OCI-LY1 (cell line): Measurements from ENCODE around the gene SIK3.

ENCODE experiments used
- H2AFZ ChIP-seq: fragments of 200-600 bp; sonication (generic), shearing (Covaris generic); 2 replicates; pipeline ENCODE4 v1.6.0; 2014; ENCODE audit warnings: antibody characterized with exemption, mild to moderate bottlenecking, low read length
- H3F3A ChIP-seq: fragments of 200-600 bp; sonication (generic), shearing (Covaris generic); 2 replicates; pipeline ENCODE4 v1.6.0; 2014; ENCODE audit warnings: mild to moderate bottlenecking, antibody characterized with exemption, low read length, moderate library complexity; ENCODE audit not compliant: insufficient read depth
- H3K27ac ChIP-seq: fragments of 200-600 bp; sonication (generic); 2 replicates; pipeline ENCODE4 v1.5.1; 2014; ENCODE audit warnings: low read length, mixed run types, mild to moderate bottlenecking, low read depth; ENCODE audit not compliant: poor library complexity, severe bottlenecking
- H3K27me3 ChIP-seq: fragments of 200-600 bp; sonication (generic); 2 replicates; pipeline ENCODE4 v1.6.0; 2014; ENCODE audit warnings: antibody characterized with exemption, mild to moderate bottlenecking, low read length, moderate library complexity; ENCODE audit not compliant: insufficient read depth
- H3K36me3 ChIP-seq: fragments of 200-600 bp; sonication (generic); 2 replicates; pipeline ENCODE4 v1.6.1; 2014; ENCODE audit warnings: mild to moderate bottlenecking, antibody characterized with exemption, low read length, moderate library complexity, mixed read lengths; ENCODE audit not compliant: insufficient read depth
- H3K4me1 ChIP-seq: fragments of 200-600 bp; sonication (generic); 2 replicates; pipeline ENCODE4 v1.5.1; 2014; ENCODE audit warnings: mild to moderate bottlenecking, low read length, moderate library complexity; ENCODE audit not compliant: insufficient read depth, severe bottlenecking
- H3K4me2 ChIP-seq: fragments of 200-600 bp; sonication (generic), shearing (Covaris generic); 2 replicates; pipeline ENCODE4 v1.6.1; 2014; ENCODE audit warnings: low read length
- H3K4me3 ChIP-seq: fragments of 200-600 bp; sonication (generic); 2 replicates; pipeline ENCODE4 v1.5.1; 2014; ENCODE audit warnings: low read length, low read depth, mild to moderate bottlenecking, mixed read lengths; ENCODE audit not compliant: poor library complexity, severe bottlenecking
- H3K79me2 ChIP-seq: fragments of 200-600 bp; shearing (Covaris generic); 2 replicates; pipeline ENCODE4 v1.6.1; 2016; ENCODE audit warnings: mixed run types, low read length, mixed read lengths; ENCODE audit not compliant: insufficient read depth
- H3K9ac ChIP-seq: fragments of 200-600 bp; sonication (generic), shearing (Covaris generic); 2 replicates; pipeline ENCODE4 v1.6.1; 2014; ENCODE audit warnings: mild to moderate bottlenecking, low read length, mixed read lengths
- H3K9me2 ChIP-seq: fragments of 200-600 bp; sonication (generic), shearing (Covaris generic); 2 replicates; pipeline ENCODE4 v1.6.1; 2014; ENCODE audit warnings: low read depth, mild to moderate bottlenecking, low read length, mixed read lengths
- H3K9me3 ChIP-seq: fragments of 200-600 bp; shearing (Covaris generic); 2 replicates; pipeline ENCODE4 v1.6.1; 2014; ENCODE audit warnings: low read length, mixed read lengths
- H4K20me1 ChIP-seq: fragments of 200-600 bp; sonication (generic), shearing (Covaris generic); 2 replicates; pipeline ENCODE4 v1.6.0; 2016; ENCODE audit warnings: mild to moderate bottlenecking, low read length; ENCODE audit not compliant: insufficient read depth
- CTCF ChIP-seq: fragments of 200-600 bp; sonication (generic), shearing (Covaris generic); IDR thresholded peaks from 2 replicates; pipeline ENCODE4 v1.5.1; 2017; ENCODE audit warnings: mild to moderate bottlenecking, antibody characterized with exemption, low read length, moderate library complexity, mixed read lengths
- EZH2 ChIP-seq: fragments of 200-600 bp; sonication (generic), shearing (Covaris generic); IDR thresholded peaks from 2 replicates; pipeline ENCODE4 v1.8.0; 2017; ENCODE audit warnings: borderline replicate concordance, mixed run types, mild to moderate bottlenecking, antibody characterized with exemption, low read length, moderate library complexity, mixed read lengths

SIK3 gene

GRCh38 chr11:117010808-117011540 lies 87.3 kb downstream of the SIK3 start:
- Histone ChIP-seq H3K36me3 (no peaks in the 10 kb centered on the region), H3K4me3 (no peak overlapping the region), H4K20me1 (no peaks in the 10 kb centered on the region), H3K4me2 (no peak overlapping the region), H3K9me3 (no peaks in the 10 kb centered on the region), H3K4me1 (peaks cover 21% of the 10 kb centered on the region), H3K27me3 (no peaks in the 10 kb centered on the region), H3K9me2 (no peaks in the 10 kb centered on the region), H3K79me2 (peaks cover 70% of the 10 kb centered on the region), H3F3A (no peaks in the 10 kb centered on the region), H2AFZ (no peak overlapping the region), H3K9ac (no peak overlapping the region), H3K27ac (no peak overlapping the region)
- TF ChIP-seq EZH2: no peak
- TF ChIP-seq CTCF: no peak

- H3K27me3 ChIP-seq: no peaks in the 10 kb centered on the region
- no peaks in the 10 kb centered on the region for H4K20me1 ChIP-seq
- no peaks in the 10 kb centered on the region for H3K9me3 ChIP-seq
- TF ChIP-seq EZH2: no peak
- TF ChIP-seq CTCF: no peak
- no peaks in the 10 kb centered on the region for H3K36me3 ChIP-seq
- no peak overlapping the region for H3K4me3 ChIP-seq
- no peak overlapping the region for H2AFZ ChIP-seq
- H3K9ac ChIP-seq: no peak overlapping the region
- no peaks in the 10 kb centered on the region for H3F3A ChIP-seq
- H3K4me2 ChIP-seq: no peak overlapping the region
- H3K79me2 ChIP-seq: peaks cover 77% of the 10 kb centered on the region
- H3K9me2 ChIP-seq: no peaks in the 10 kb centered on the region
- H3K4me1 ChIP-seq: peaks cover 29% of the 10 kb centered on the region
- no peak overlapping the region for H3K27ac ChIP-seq
Observed at GRCh38 chr11:117009905-117010605, 88.2 kb downstream of the SIK3 start.

- Histone ChIP-seq H3K79me2 (peaks cover 68% of the 10 kb centered on the region), H3K36me3 (no peaks in the 10 kb centered on the region), H3K4me2 (no peak overlapping the region)
Observed at GRCh38 chr11:117005758-117006157, 92.5 kb downstream of the SIK3 start.

More at GRCh38 chr11:117005758-117006157, 92.5 kb downstream of the SIK3 start:
- no peak overlapping the region for H3K4me3 ChIP-seq
- no peaks in the 10 kb centered on the region for H4K20me1 ChIP-seq
- H3K27ac ChIP-seq: peak overlapping the region; percentile 18
- no peaks in the 10 kb centered on the region for H3F3A ChIP-seq
- no peaks in the 10 kb centered on the region for H3K9me2 ChIP-seq
- H3K9me3 ChIP-seq: no peaks in the 10 kb centered on the region
- no peak overlapping the region for H2AFZ ChIP-seq
- peaks cover 62% of the 10 kb centered on the region for H3K4me1 ChIP-seq
- TF ChIP-seq CTCF (no peak), EZH2 (no peak)
- H3K27me3 ChIP-seq: no peaks in the 10 kb centered on the region
- no peak overlapping the region for H3K9ac ChIP-seq
